ENCODE results near the gene TMEM109.

Gene TMEM109

DNA sequence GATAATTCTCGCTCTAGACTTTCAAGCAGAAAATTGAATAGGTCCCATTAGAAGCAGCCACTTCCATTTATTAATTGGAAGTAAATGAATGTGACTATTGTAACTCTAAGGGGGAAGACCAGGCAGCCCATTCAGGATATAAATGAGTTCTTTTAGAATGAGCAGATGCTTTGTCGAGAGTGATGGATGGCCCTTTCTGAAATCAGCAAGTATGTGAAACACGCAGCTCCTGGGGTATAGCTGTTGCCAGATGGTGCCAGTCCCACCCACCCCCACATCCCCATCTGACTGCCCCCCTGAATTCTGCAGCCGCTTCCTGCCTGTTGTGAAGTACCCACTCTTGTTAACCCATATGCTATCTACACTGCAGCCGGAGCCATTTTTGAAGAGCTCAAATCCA is 34.3 kb downstream of the TMEM109 start:
- H4K8ac ChIP-seq (ENCODE audit: low read depth, low read length) = no peak overlapping the region
- H2AFZ ChIP-seq (ENCODE audit: low read length) = no peak overlapping the region
- H3K9me3 ChIP-seq (replicated peaks in 1 of 2; ENCODE audit: control insufficient read depth in 2 of 2, insufficient read depth in 1 of 2, low read depth in 1 of 2, low read length in 2 of 2) = no peaks in the 10 kb centered on the region
- H3K14ac ChIP-seq (ENCODE audit: low read length) = no peak overlapping the region
- no peak overlapping the region for H3K4me3 ChIP-seq (ENCODE audit: low read length in 2 of 2)
- H3K27ac ChIP-seq (replicated peaks; ENCODE audit: low read length) = peak overlapping the region; percentile 8
- H2BK5ac ChIP-seq (ENCODE audit: low read length) = no peak overlapping the region
- H3K4me2 ChIP-seq (ENCODE audit: insufficient read depth, low read length, poor library complexity, severe bottlenecking) = no peak overlapping the region
- H3K4me1 ChIP-seq (ENCODE audit: control insufficient read depth in 2 of 2, insufficient read depth in 1 of 2, low read depth in 1 of 2, low read length in 2 of 2) = peaks cover 21 to 22% of the 10 kb centered on the region in 2 donors
- no peak overlapping the region for H2BK120ac ChIP-seq (ENCODE audit: low read depth, low read length)
- no peak overlapping the region for H2BK15ac ChIP-seq (ENCODE audit: low read length)
- no peak overlapping the region for H4K91ac ChIP-seq (ENCODE audit: low read depth, low read length, poor library complexity)
- H2AK5ac ChIP-seq (ENCODE audit: low read depth, low read length) = peak overlapping the region; percentile 1
- H3K23ac ChIP-seq (ENCODE audit: low read depth, low read length, poor library complexity) = no peak overlapping the region
- H3K36me3 ChIP-seq (replicated peaks in 1 of 2; ENCODE audit: control insufficient read depth in 2 of 2, insufficient read depth in 2 of 2, low read length in 2 of 2) = no peaks in the 10 kb centered on the region
- no peak for DNase-seq (ENCODE audit: low spot score)
- no peak overlapping the region for H3K9ac ChIP-seq (ENCODE audit: low read depth, low read length, poor library complexity)
- no peak overlapping the region for H2BK12ac ChIP-seq (ENCODE audit: low read length)
- peaks cover 2% of the 10 kb centered on the region for H3K79me1 ChIP-seq (ENCODE audit: low read depth, low read length)
- no CpG with 5 or more reads among the region's 5 CpGs for WGBS, 2 donors (ENCODE audit: extremely low coverage in 2 of 2, insufficient read length in 2 of 2, insufficient replicate concordance in 1 of 2)
- peak overlapping the region; percentile 1 for H3K18ac ChIP-seq (ENCODE audit: low read length)
- H3K27me3 ChIP-seq (ENCODE audit: control insufficient read depth in 3 of 3, insufficient read depth in 3 of 3, low read depth in 1 of 3, low read length in 3 of 3) = peaks cover 0 to 17% (median 3%) of the 10 kb centered on the region in 3 experiments
- H3K4ac ChIP-seq (ENCODE audit: low read length) = no peak overlapping the region

DNA sequence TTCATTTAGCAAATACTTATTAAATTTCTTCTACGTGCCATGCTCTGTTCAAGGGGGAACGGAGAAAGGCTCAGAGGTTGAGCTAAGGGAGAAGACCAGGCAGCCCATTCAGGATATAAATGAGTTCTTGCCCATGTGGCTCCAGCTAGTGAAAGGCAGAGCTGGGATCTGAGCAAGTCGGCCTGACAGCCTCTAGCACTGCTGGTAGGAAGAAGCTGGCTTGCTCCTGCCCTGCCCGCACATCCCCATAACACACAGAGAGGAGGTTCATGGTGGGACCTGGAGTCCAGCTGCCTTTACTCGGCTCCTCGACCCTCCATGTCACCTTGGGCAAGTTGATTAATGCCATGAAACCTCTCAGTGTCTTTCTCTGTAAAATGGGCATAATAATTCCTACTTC is 36.1 kb downstream of the TMEM109 start:
- Histone ChIP-seq H3K14ac (ENCODE audit: low read length) (no peak overlapping the region), H2BK15ac (ENCODE audit: low read length) (no peak overlapping the region), H3K9me3 (replicated peaks in 1 of 2; ENCODE audit: control insufficient read depth in 2 of 2, insufficient read depth in 1 of 2, low read depth in 1 of 2, low read length in 2 of 2) (no peaks in the 10 kb centered on the region), H2AFZ (ENCODE audit: low read length) (no peak overlapping the region), H3K27ac (replicated peaks; ENCODE audit: low read length) (no peak overlapping the region), H2BK12ac (ENCODE audit: low read length) (no peak overlapping the region), H3K9ac (ENCODE audit: low read depth, low read length, poor library complexity) (no peak overlapping the region), H2BK120ac (ENCODE audit: low read depth, low read length) (no peak overlapping the region), H3K23ac (ENCODE audit: low read depth, low read length, poor library complexity) (no peak overlapping the region), H3K18ac (ENCODE audit: low read length) (no peak overlapping the region), H3K4me1 (ENCODE audit: control insufficient read depth in 2 of 2, insufficient read depth in 1 of 2, low read depth in 1 of 2, low read length in 2 of 2) (peaks cover 21 to 22% of the 10 kb centered on the region in 2 donors), H3K4me2 (ENCODE audit: insufficient read depth, low read length, poor library complexity, severe bottlenecking) (no peak overlapping the region), H4K8ac (ENCODE audit: low read depth, low read length) (no peak overlapping the region), H2AK5ac (ENCODE audit: low read depth, low read length) (no peak overlapping the region), H3K27me3 (ENCODE audit: control insufficient read depth in 3 of 3, insufficient read depth in 3 of 3, low read depth in 1 of 3, low read length in 3 of 3) (peaks cover 0 to 17% (median 3%) of the 10 kb centered on the region in 3 experiments), H3K4ac (ENCODE audit: low read length) (no peak overlapping the region), H3K36me3 (replicated peaks in 1 of 2; ENCODE audit: control insufficient read depth in 2 of 2, insufficient read depth in 2 of 2, low read length in 2 of 2) (no peaks in the 10 kb centered on the region), H2BK5ac (ENCODE audit: low read length) (no peak overlapping the region), H3K4me3 (ENCODE audit: low read length in 2 of 2) (no peak overlapping the region), H4K91ac (ENCODE audit: low read depth, low read length, poor library complexity) (no peak overlapping the region), H3K79me1 (ENCODE audit: low read depth, low read length) (peaks cover 2% of the 10 kb centered on the region)
- no peak for DNase-seq (ENCODE audit: low spot score)
- no CpG with 5 or more reads among the region's 6 CpGs for WGBS, 2 donors (ENCODE audit: extremely low coverage in 2 of 2, insufficient read length in 2 of 2, insufficient replicate concordance in 1 of 2)

DNA sequence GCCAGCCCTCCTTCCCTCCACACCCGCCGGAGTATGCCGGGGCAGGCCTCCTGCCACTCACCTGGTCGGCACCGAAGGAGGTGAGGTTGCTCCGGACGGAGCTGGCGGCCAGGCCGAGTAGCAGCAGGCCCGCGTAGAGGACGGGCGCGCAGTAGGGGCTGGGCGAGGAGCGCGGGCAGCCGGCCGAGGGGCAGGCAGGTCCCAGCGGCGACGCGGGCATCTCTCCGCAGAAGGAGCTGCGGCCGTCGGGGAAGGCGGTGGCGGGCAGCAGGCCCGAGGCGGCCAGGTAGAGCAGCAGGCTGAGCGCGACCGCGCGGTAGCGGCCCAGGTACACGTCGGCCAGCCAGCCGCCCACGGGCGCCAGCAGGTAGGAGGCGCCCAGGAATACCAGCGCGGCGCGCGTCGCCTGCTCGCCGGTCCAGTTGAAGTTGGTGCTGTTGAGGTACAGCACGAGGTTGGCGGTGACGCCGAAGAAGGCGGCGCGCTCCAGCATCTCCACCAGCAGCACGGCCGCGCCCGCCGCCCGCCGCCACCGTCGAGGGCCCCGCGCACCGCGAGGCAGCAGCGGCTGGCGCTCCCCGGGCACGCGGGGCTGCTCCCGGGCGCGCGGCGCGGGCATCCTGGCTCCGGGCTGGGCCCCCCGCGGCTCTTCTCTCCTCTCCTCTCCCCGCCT is 37.1 kb downstream of the TMEM109 start:
- H3K18ac ChIP-seq (ENCODE audit: low read length) = peak overlapping the region; percentile 99
- peak overlapping the region; percentile 63 for H3K14ac ChIP-seq (ENCODE audit: low read length)
- no peaks in the 10 kb centered on the region for H3K9me3 ChIP-seq (replicated peaks in 1 of 2; ENCODE audit: control insufficient read depth in 2 of 2, insufficient read depth in 1 of 2, low read depth in 1 of 2, low read length in 2 of 2)
- DNase-seq (ENCODE audit: low spot score) = no peak
- H2BK12ac ChIP-seq (ENCODE audit: low read length) = peak overlapping the region; percentile 97
- peak overlapping the region in 1 of 2 donors; percentile 76 for H3K4me3 ChIP-seq (ENCODE audit: low read length in 2 of 2)
- peaks cover 21 to 22% of the 10 kb centered on the region in 2 donors for H3K4me1 ChIP-seq (ENCODE audit: control insufficient read depth in 2 of 2, insufficient read depth in 1 of 2, low read depth in 1 of 2, low read length in 2 of 2)
- H2BK120ac ChIP-seq (ENCODE audit: low read depth, low read length) = peak overlapping the region; percentile 95
- H3K27me3 ChIP-seq (ENCODE audit: control insufficient read depth in 3 of 3, insufficient read depth in 3 of 3, low read depth in 1 of 3, low read length in 3 of 3) = peaks cover 2 to 17% (median 3%) of the 10 kb centered on the region in 3 experiments
- H3K79me1 ChIP-seq (ENCODE audit: low read depth, low read length) = peaks cover 2% of the 10 kb centered on the region
- H3K4ac ChIP-seq (ENCODE audit: low read length) = peak overlapping the region; percentile 94
- peak overlapping the region; percentile 74 for H3K23ac ChIP-seq (ENCODE audit: low read depth, low read length, poor library complexity)
- peak overlapping the region; percentile 94 for H4K8ac ChIP-seq (ENCODE audit: low read depth, low read length)
- peak overlapping the region; percentile 96 for H4K91ac ChIP-seq (ENCODE audit: low read depth, low read length, poor library complexity)
- peak overlapping the region; percentile 83 for H3K9ac ChIP-seq (ENCODE audit: low read depth, low read length, poor library complexity)
- no peaks in the 10 kb centered on the region for H3K36me3 ChIP-seq (replicated peaks in 1 of 2; ENCODE audit: control insufficient read depth in 2 of 2, insufficient read depth in 2 of 2, low read length in 2 of 2)
- H3K27ac ChIP-seq (replicated peaks; ENCODE audit: low read length) = no peak overlapping the region
- H2AFZ ChIP-seq (ENCODE audit: low read length) = peak overlapping the region; percentile 79
- WGBS, 2 donors (ENCODE audit: extremely low coverage in 2 of 2, insufficient read length in 2 of 2, insufficient replicate concordance in 1 of 2) = no CpG with 5 or more reads among the region's 86 CpGs
- peak overlapping the region; percentile 81 for H2AK5ac ChIP-seq (ENCODE audit: low read depth, low read length)
- peak overlapping the region; percentile 85 for H2BK5ac ChIP-seq (ENCODE audit: low read length)
- H2BK15ac ChIP-seq (ENCODE audit: low read length) = peak overlapping the region; percentile 82
- H3K4me2 ChIP-seq (ENCODE audit: insufficient read depth, low read length, poor library complexity, severe bottlenecking) = peak overlapping the region; percentile 60

- H3K9me3 ChIP-seq (replicated peaks in 1 of 2; ENCODE audit: control insufficient read depth in 2 of 2, insufficient read depth in 1 of 2, low read depth in 1 of 2, low read length in 2 of 2) = no peaks in the 10 kb centered on the region
- peak overlapping the region; percentile 99 for H3K18ac ChIP-seq (ENCODE audit: low read length)
- no peak for DNase-seq (ENCODE audit: low spot score)
- peak overlapping the region; percentile 95 for H2BK120ac ChIP-seq (ENCODE audit: low read depth, low read length)
- WGBS, 2 donors (ENCODE audit: extremely low coverage in 2 of 2, insufficient read length in 2 of 2, insufficient replicate concordance in 1 of 2) = no CpG with 5 or more reads among the region's 8 CpGs
- no peaks in the 10 kb centered on the region for H3K36me3 ChIP-seq (replicated peaks in 1 of 2; ENCODE audit: control insufficient read depth in 2 of 2, insufficient read depth in 2 of 2, low read length in 2 of 2)
- H2BK5ac ChIP-seq (ENCODE audit: low read length) = peak overlapping the region; percentile 85
- peak overlapping the region; percentile 60 for H3K4me2 ChIP-seq (ENCODE audit: insufficient read depth, low read length, poor library complexity, severe bottlenecking)
- peaks cover 2% of the 10 kb centered on the region for H3K79me1 ChIP-seq (ENCODE audit: low read depth, low read length)
- H3K27me3 ChIP-seq (ENCODE audit: control insufficient read depth in 3 of 3, insufficient read depth in 3 of 3, low read depth in 1 of 3, low read length in 3 of 3) = peaks cover 2 to 17% (median 3%) of the 10 kb centered on the region in 3 experiments
- peak overlapping the region; percentile 88 for H2BK15ac ChIP-seq (ENCODE audit: low read length)
- H2AK5ac ChIP-seq (ENCODE audit: low read depth, low read length) = peak overlapping the region; percentile 92
- H3K4ac ChIP-seq (ENCODE audit: low read length) = no peak overlapping the region
- H2BK12ac ChIP-seq (ENCODE audit: low read length) = peak overlapping the region; percentile 95
- H3K4me1 ChIP-seq (ENCODE audit: control insufficient read depth in 2 of 2, insufficient read depth in 1 of 2, low read depth in 1 of 2, low read length in 2 of 2) = peaks cover 21% of the 10 kb centered on the region in 2 donors
- H2AFZ ChIP-seq (ENCODE audit: low read length) = peak overlapping the region; percentile 79
- H3K23ac ChIP-seq (ENCODE audit: low read depth, low read length, poor library complexity) = peak overlapping the region; percentile 90
- peak overlapping the region; percentile 96 for H4K91ac ChIP-seq (ENCODE audit: low read depth, low read length, poor library complexity)
- H3K9ac ChIP-seq (ENCODE audit: low read depth, low read length, poor library complexity) = peak overlapping the region; percentile 83
- H3K4me3 ChIP-seq (ENCODE audit: low read length in 2 of 2) = peak overlapping the region in 1 of 2 donors; percentile 38
- peak overlapping the region; percentile 43 for H3K14ac ChIP-seq (ENCODE audit: low read length)
- no peak overlapping the region for H3K27ac ChIP-seq (replicated peaks; ENCODE audit: low read length)
- H4K8ac ChIP-seq (ENCODE audit: low read depth, low read length) = peak overlapping the region; percentile 99
Measured at GRCh38 chr11:60951606-60951903, 37.6 kb downstream of the TMEM109 start.

Measured in neuronal stem cell (in vitro differentiated cells).